Upper lobe of left lung (tissue), 4 donors: ENCODE measurements around the gene PAPOLA.

Source experiments
- CTCF ChIP-seq, 6 experiments: fragments of 450-650 bp in 4 of 6; fragments of 200-600 bp in 2 of 6; sonication (generic) in 2 of 6; IDR thresholded peaks; one replicate each; pipeline ENCODE4 v1.5.1; 2016 to 2019; ENCODE audit warnings: antibody characterized with exemption in 6 of 6
- POLR2A ChIP-seq, 4 donors: fragments of 450-650 bp; IDR thresholded peaks; one replicate each; pipeline ENCODE4 v1.5.1; 2016 to 2017; ENCODE audit warnings: antibody characterized with exemption in 4 of 4, mild to moderate bottlenecking in 2 of 4

GRCh38 chr14:96589577-96589976 lies 87.4 kb downstream of the PAPOLA start:
- TF ChIP-seq CTCF (IDR thresholded peaks at IDR 0.05) = no peak
- no peak for TF ChIP-seq POLR2A (IDR thresholded peaks at IDR 0.05)
